LNCAP (cell line): ENCODE results near the gene HNF1B.

Experiments
- CTCF ChIP-seq: fragments of 450-650 bp; IDR thresholded peaks from 2 replicates; pipeline ENCODE4 v1.5.1; 2017; ENCODE audit warnings: mild to moderate bottlenecking

HNF1B gene

GRCh38 chr17:37683454-37683984 is 61.3 kb downstream of the HNF1B start:
- TF ChIP-seq CTCF = no peak

GRCh38 chr17:37682007-37682406 is 62.9 kb downstream of the HNF1B start:
- no peak for TF ChIP-seq CTCF

GRCh38 chr17:37678036-37678435 is 66.8 kb downstream of the HNF1B start:
- TF ChIP-seq CTCF = no peak

GRCh38 chr17:37677021-37677420 is 67.8 kb downstream of the HNF1B start:
- TF ChIP-seq CTCF = no peak

- no peak for TF ChIP-seq CTCF
Observed at GRCh38 chr17:37676115-37676925, 68.5 kb downstream of the HNF1B start.

- no peak for TF ChIP-seq CTCF
Observed at GRCh38 chr17:37674511-37674910, 70.3 kb downstream of the HNF1B start.

GRCh38 chr17:37673386-37673785 is 71.5 kb downstream of the HNF1B start:
- no peak for TF ChIP-seq CTCF
